ENCODE data around the gene HSH2D.
A peak's percentile ranks its signal among the peaks of the same experiment; 100 is the strongest.

The HSH2D gene

GRCh38 chr19:16199275-16199932, 55.9 kb downstream of the HSH2D start:
- Histone ChIP-seq H3K9me3 (ENCODE audit: insufficient read depth, low read depth, low read length) (peaks cover 2% of the 10 kb centered on the region), H2AK5ac (ENCODE audit: low read length) (no peak overlapping the region), H3K18ac (ENCODE audit: low read length) (no peak overlapping the region), H3K27me3 (ENCODE audit: insufficient read depth, low read length) (no peaks in the 10 kb centered on the region), H3K14ac (ENCODE audit: low read length) (no peak overlapping the region), H3K79me1 (ENCODE audit: low read length) (peaks cover 7% of the 10 kb centered on the region), H4K8ac (ENCODE audit: low read depth, low read length) (no peak overlapping the region), H3K4ac (ENCODE audit: low read depth, low read length) (no peak overlapping the region), H3K79me2 (ENCODE audit: control insufficient read depth, insufficient read depth, low read length, poor library complexity) (peaks cover 7% of the 10 kb centered on the region), H2BK12ac (ENCODE audit: low read length) (no peak overlapping the region), H2BK120ac (ENCODE audit: insufficient read depth, low read length, poor library complexity) (no peak overlapping the region), H3K4me2 (ENCODE audit: low read length) (no peak overlapping the region), H3K9ac (ENCODE audit: low read length) (no peak overlapping the region), H2AFZ (ENCODE audit: insufficient read depth, low read length, poor library complexity) (peak overlapping the region; percentile 13), H4K91ac (ENCODE audit: low read depth, low read length) (no peak overlapping the region), H3K4me3 (ENCODE audit: low read depth, low read length) (no peak overlapping the region), H3K23ac (ENCODE audit: low read length) (no peak overlapping the region), H3K4me1 (ENCODE audit: control insufficient read depth in 1 of 2, insufficient read depth in 2 of 2, low read length in 2 of 2) (peaks cover 5 to 7% of the 10 kb centered on the region in 2 experiments), H4K12ac (ENCODE audit: low read depth, low read length) (no peak overlapping the region), H2BK5ac (ENCODE audit: low read depth, low read length, poor library complexity) (no peak overlapping the region), H3K36me3 (ENCODE audit: control insufficient read depth in 1 of 2, insufficient read depth in 2 of 2, low read length in 2 of 2) (peaks cover 23 to 26% of the 10 kb centered on the region in 2 experiments), H3K27ac (ENCODE audit: low read depth, low read length) (no peak overlapping the region)
- no peak for DNase-seq
- WGBS (ENCODE audit: extremely low coverage, insufficient coverage, insufficient read length), result no CpG with 5 or more reads among the region's 9 CpGs

- Histone ChIP-seq H3K36me3 (ENCODE audit: control insufficient read depth in 1 of 2, insufficient read depth in 2 of 2, low read length in 2 of 2) (peaks cover 28 to 32% of the 10 kb centered on the region in 2 experiments), H3K9ac (ENCODE audit: low read length) (no peak overlapping the region), H3K9me3 (ENCODE audit: insufficient read depth, low read depth, low read length) (peaks cover 2% of the 10 kb centered on the region), H2BK120ac (ENCODE audit: insufficient read depth, low read length, poor library complexity) (no peak overlapping the region), H4K12ac (ENCODE audit: low read depth, low read length) (no peak overlapping the region), H2AK5ac (ENCODE audit: low read length) (no peak overlapping the region), H4K91ac (ENCODE audit: low read depth, low read length) (no peak overlapping the region), H2AFZ (ENCODE audit: insufficient read depth, low read length, poor library complexity) (no peak overlapping the region), H3K4me3 (ENCODE audit: low read depth, low read length) (no peak overlapping the region), H3K4me2 (ENCODE audit: low read length) (no peak overlapping the region), H3K14ac (ENCODE audit: low read length) (no peak overlapping the region), H2BK12ac (ENCODE audit: low read length) (no peak overlapping the region), H3K23ac (ENCODE audit: low read length) (no peak overlapping the region), H4K8ac (ENCODE audit: low read depth, low read length) (no peak overlapping the region), H3K18ac (ENCODE audit: low read length) (no peak overlapping the region), H2BK5ac (ENCODE audit: low read depth, low read length, poor library complexity) (no peak overlapping the region), H3K4ac (ENCODE audit: low read depth, low read length) (no peak overlapping the region), H3K79me2 (ENCODE audit: control insufficient read depth, insufficient read depth, low read length, poor library complexity) (peaks cover 7% of the 10 kb centered on the region), H3K4me1 (ENCODE audit: control insufficient read depth in 1 of 2, insufficient read depth in 2 of 2, low read length in 2 of 2) (peaks cover 5 to 7% of the 10 kb centered on the region in 2 experiments), H3K79me1 (ENCODE audit: low read length) (peaks cover 7% of the 10 kb centered on the region), H3K27me3 (ENCODE audit: insufficient read depth, low read length) (no peaks in the 10 kb centered on the region), H3K27ac (ENCODE audit: low read depth, low read length) (no peak overlapping the region)
- no peak for DNase-seq
- no CpG with 5 or more reads among the region's 20 CpGs for WGBS (ENCODE audit: extremely low coverage, insufficient coverage, insufficient read length)
These were observed 56.8 kb downstream of the HSH2D start for GRCh38 chr19:16200038-16201010.

DNA sequence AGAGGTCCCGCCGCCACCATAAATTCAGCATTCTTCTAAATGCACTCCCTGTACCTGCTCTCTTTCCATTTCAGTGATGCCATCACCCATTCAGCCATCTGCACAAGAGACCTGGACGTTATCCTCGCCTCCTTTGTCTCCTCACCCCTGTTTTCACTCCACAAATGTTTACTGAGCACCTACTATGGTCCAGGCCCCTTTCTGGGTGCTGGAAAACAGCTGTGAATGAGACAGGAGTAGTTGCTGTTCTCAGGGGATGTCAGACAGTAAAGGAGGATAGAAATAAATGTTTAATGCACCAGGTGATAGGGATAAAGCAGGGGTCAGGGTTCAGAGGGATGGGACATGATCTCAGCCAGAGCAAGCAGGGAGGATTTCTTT, 57.5 kb downstream of the HSH2D start:
- H4K12ac ChIP-seq (ENCODE audit: low read depth, low read length), result no peak overlapping the region
- H3K4me3 ChIP-seq (ENCODE audit: low read depth, low read length), result no peak overlapping the region
- H3K27me3 ChIP-seq (ENCODE audit: insufficient read depth, low read length), result no peaks in the 10 kb centered on the region
- H3K14ac ChIP-seq (ENCODE audit: low read length), result no peak overlapping the region
- H3K18ac ChIP-seq (ENCODE audit: low read length), result no peak overlapping the region
- no peak overlapping the region for H2BK5ac ChIP-seq (ENCODE audit: low read depth, low read length, poor library complexity)
- no peak overlapping the region for H3K4ac ChIP-seq (ENCODE audit: low read depth, low read length)
- H3K27ac ChIP-seq (ENCODE audit: low read depth, low read length), result no peak overlapping the region
- H2AK5ac ChIP-seq (ENCODE audit: low read length), result no peak overlapping the region
- no peak overlapping the region for H4K8ac ChIP-seq (ENCODE audit: low read depth, low read length)
- H3K36me3 ChIP-seq (ENCODE audit: control insufficient read depth in 1 of 2, insufficient read depth in 2 of 2, low read length in 2 of 2), result peaks cover 35% of the 10 kb centered on the region in 2 experiments
- no peak overlapping the region for H2BK120ac ChIP-seq (ENCODE audit: insufficient read depth, low read length, poor library complexity)
- no peak overlapping the region for H4K91ac ChIP-seq (ENCODE audit: low read depth, low read length)
- peaks cover 7% of the 10 kb centered on the region for H3K79me1 ChIP-seq (ENCODE audit: low read length)
- WGBS (ENCODE audit: extremely low coverage, insufficient coverage, insufficient read length), result no CpG with 5 or more reads among the region's 4 CpGs
- H3K9ac ChIP-seq (ENCODE audit: low read length), result no peak overlapping the region
- DNase-seq, result no peak
- H3K23ac ChIP-seq (ENCODE audit: low read length), result no peak overlapping the region
- peaks cover 2% of the 10 kb centered on the region for H3K9me3 ChIP-seq (ENCODE audit: insufficient read depth, low read depth, low read length)
- no peak overlapping the region for H2BK12ac ChIP-seq (ENCODE audit: low read length)
- peaks cover 5 to 7% of the 10 kb centered on the region in 2 experiments for H3K4me1 ChIP-seq (ENCODE audit: control insufficient read depth in 1 of 2, insufficient read depth in 2 of 2, low read length in 2 of 2)
- H2AFZ ChIP-seq (ENCODE audit: insufficient read depth, low read length, poor library complexity), result no peak overlapping the region
- peaks cover 7% of the 10 kb centered on the region for H3K79me2 ChIP-seq (ENCODE audit: control insufficient read depth, insufficient read depth, low read length, poor library complexity)
- H3K4me2 ChIP-seq (ENCODE audit: low read length), result no peak overlapping the region

DNA sequence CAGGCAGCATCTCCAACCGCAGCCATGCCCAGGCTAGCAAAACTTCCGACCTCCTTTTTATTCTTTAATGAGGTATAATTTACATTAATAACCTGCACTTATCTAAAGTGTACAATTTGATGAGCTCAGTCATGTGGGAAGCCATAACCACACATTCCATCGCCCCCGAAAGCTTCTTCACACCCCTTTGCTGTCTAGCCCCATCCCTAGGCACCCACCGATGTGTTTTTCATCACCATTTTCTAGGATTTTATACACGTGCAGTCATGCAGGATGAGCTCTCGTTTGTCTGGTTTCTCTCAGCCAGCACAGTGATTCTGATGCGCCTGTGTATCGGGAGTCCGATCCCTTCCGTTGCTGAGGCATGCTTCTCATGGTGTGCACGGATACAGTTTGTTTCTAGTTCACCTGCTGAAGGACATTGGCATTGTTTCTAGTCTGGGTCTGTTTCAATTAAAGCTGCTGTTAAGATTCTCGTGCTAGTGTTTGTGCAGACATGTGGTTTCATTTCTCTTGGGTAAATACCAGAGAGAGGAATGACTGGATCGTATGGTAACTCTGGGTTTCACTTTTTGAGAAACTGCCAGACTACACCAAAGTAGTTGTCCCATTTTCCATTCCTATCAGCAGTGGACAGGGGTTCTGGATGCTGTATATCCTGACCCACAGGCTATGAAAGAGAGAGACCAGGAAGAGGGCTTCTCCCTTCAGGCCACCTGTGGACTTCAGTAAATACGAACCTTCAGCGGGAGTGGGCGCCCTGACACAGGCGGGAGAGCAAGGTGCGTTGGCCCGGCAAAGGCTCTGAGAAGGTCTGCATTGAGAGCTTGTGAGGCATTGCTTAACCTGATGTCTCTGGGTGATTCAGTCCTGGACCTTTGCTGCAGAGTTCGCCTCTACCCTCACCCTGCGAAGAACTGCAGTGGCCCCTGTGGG, 59.1 kb downstream of the HSH2D start:
- peaks cover 5% of the 10 kb centered on the region for H3K79me1 ChIP-seq (ENCODE audit: low read length)
- H4K91ac ChIP-seq (ENCODE audit: low read depth, low read length), result no peak overlapping the region
- H3K79me2 ChIP-seq (ENCODE audit: control insufficient read depth, insufficient read depth, low read length, poor library complexity), result peaks cover 7% of the 10 kb centered on the region
- no peak overlapping the region for H4K12ac ChIP-seq (ENCODE audit: low read depth, low read length)
- H3K14ac ChIP-seq (ENCODE audit: low read length), result no peak overlapping the region
- no peak overlapping the region for H2AK5ac ChIP-seq (ENCODE audit: low read length)
- H4K8ac ChIP-seq (ENCODE audit: low read depth, low read length), result no peak overlapping the region
- no peak overlapping the region for H3K4me3 ChIP-seq (ENCODE audit: low read depth, low read length)
- H3K27ac ChIP-seq (ENCODE audit: low read depth, low read length), result no peak overlapping the region
- H3K4me2 ChIP-seq (ENCODE audit: low read length), result no peak overlapping the region
- DNase-seq, result no peak
- H3K36me3 ChIP-seq (ENCODE audit: control insufficient read depth in 1 of 2, insufficient read depth in 2 of 2, low read length in 2 of 2), result peaks cover 44 to 48% of the 10 kb centered on the region in 2 experiments
- no peak overlapping the region for H3K18ac ChIP-seq (ENCODE audit: low read length)
- peaks cover 2% of the 10 kb centered on the region for H3K9me3 ChIP-seq (ENCODE audit: insufficient read depth, low read depth, low read length)
- H2BK12ac ChIP-seq (ENCODE audit: low read length), result no peak overlapping the region
- no peak overlapping the region for H2BK5ac ChIP-seq (ENCODE audit: low read depth, low read length, poor library complexity)
- no peaks in the 10 kb centered on the region for H3K27me3 ChIP-seq (ENCODE audit: insufficient read depth, low read length)
- H2BK120ac ChIP-seq (ENCODE audit: insufficient read depth, low read length, poor library complexity), result no peak overlapping the region
- H3K9ac ChIP-seq (ENCODE audit: low read length), result no peak overlapping the region
- no peak overlapping the region for H3K23ac ChIP-seq (ENCODE audit: low read length)
- no CpG with 5 or more reads among the region's 22 CpGs for WGBS (ENCODE audit: extremely low coverage, insufficient coverage, insufficient read length)
- no peak overlapping the region for H3K4ac ChIP-seq (ENCODE audit: low read depth, low read length)
- H2AFZ ChIP-seq (ENCODE audit: insufficient read depth, low read length, poor library complexity), result no peak overlapping the region
- peaks cover 5% of the 10 kb centered on the region in 2 experiments for H3K4me1 ChIP-seq (ENCODE audit: control insufficient read depth in 1 of 2, insufficient read depth in 2 of 2, low read length in 2 of 2)
